Gastroesophageal sphincter (tissue), 3 donors: ENCODE measurements around the gene HTRA3.

Experiments
- CTCF ChIP-seq, 4 experiments: fragments of 200-600 bp in 2 of 4; fragments of 450-650 bp in 2 of 4; sonication (generic) in 1 of 4; IDR thresholded peaks; one replicate each; pipeline ENCODE4 v1.5.1; 2017 to 2019; ENCODE audit warnings: antibody characterized with exemption in 4 of 4, mild to moderate bottlenecking in 2 of 4, moderate library complexity in 2 of 4
- EP300 ChIP-seq: sonication (generic); formaldehyde crosslinking; IDR thresholded peaks from one replicate; pipeline ENCODE4 v1.6.1; 2017; ENCODE audit warnings: antibody characterized with exemption, mild to moderate bottlenecking
- POLR2A ChIP-seq, 2 donors: fragments of 450-650 bp; IDR thresholded peaks; one replicate each; pipeline ENCODE4 v1.6.1; 2017; ENCODE audit warnings: antibody characterized with exemption in 2 of 2, mild to moderate bottlenecking in 2 of 2, moderate library complexity in 1 of 2
- POLR2AphosphoS5 ChIP-seq: sonication (generic); formaldehyde crosslinking; IDR thresholded peaks from one replicate; pipeline ENCODE4 v1.6.1; 2017; ENCODE audit warnings: antibody characterized with exemption

- no peak for TF ChIP-seq POLR2A (IDR thresholded peaks at IDR 0.05)
- TF ChIP-seq CTCF (IDR thresholded peaks at IDR 0.05): no peak
- TF ChIP-seq POLR2AphosphoS5: no peak
- no peak for TF ChIP-seq EP300
Observed at GRCh38 chr4:8282742-8283141, 13.2 kb downstream of the HTRA3 start.
